Erythroblast (primary cell): Measurements from ENCODE around the gene ATP4A.

Experiments used
- DNase-seq, 2 experiments: peaks; one replicate each; lab custom pipeline; 2025; lab: John Stamatoyannopoulos, UW
- GATA1 ChIP-seq: IDR thresholded peaks from 2 replicates; pipeline ENCODE4 v1.6.1; 2011; ENCODE audit warnings: low read depth, mild to moderate bottlenecking, control low read depth, low read length, moderate library complexity
- POLR2A ChIP-seq: IDR thresholded peaks from 2 replicates; pipeline ENCODE4 v1.6.1; 2011; ENCODE audit warnings: mild to moderate bottlenecking, low read length

Gene ATP4A

DNA sequence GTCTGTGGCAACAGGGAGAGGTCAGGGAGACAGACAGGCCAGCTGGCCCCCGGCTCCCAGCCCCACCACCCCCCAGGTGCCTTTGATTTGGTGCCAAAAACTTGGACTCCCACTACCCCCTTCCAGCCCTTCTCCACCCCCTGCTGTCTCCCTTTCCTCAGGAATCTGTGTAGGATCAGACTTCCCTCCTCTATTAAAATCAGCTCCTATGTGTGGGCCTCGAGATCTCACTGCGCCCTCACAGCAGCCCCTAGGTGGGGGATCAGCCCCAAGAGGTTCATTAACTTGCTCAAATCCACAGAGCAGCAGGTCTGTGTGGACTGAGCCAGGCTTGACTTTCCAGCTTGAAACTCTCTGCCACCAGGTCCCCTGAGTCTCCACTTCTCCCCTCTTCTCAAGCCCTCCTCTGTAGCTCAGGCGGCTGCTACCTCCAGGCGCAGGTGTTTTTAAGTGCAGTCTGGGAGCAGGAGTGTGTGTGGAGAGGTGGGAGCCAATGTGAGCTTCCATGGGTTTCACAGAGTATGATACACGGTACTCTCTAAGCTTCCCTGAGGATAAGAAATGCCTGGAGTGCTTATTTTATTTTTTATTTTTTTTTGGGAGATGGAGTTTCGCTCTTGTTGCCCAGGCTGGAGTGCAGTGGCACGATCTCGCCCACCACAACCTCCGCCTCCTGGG, 28.5 kb downstream of the ATP4A start:
- TF ChIP-seq POLR2A, result no peak
- DNase-seq, result no peak

DNA sequence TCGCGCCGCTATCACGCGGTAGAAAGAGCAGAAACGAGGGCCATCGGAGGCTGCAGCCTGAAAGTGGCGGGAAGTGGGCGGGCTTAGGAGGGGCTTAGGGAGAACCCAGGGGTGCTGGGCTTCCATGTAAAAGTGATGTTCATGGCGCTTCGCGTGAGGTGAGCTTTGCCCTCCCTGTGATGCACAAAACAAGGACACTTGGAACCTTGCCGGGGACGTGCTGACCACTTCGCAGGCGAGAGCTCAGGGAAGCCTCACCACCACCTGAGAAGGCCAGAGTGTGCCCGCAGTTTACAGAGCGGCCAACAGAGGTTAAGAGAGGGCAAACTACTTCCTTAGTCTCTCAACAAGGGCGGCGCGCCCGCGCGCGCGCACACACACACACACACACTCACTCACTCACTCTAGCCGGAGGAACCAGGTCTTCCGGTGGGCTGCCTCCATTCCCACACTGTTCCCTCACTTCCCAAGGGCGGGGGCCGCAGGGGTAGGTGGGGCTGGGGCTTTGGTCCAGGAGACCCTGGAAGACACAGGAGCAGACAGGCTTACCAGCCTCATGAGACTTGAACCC, 29.6 kb downstream of the ATP4A start:
- no peak for DNase-seq
- TF ChIP-seq GATA1, result no peak
- no peak for TF ChIP-seq POLR2A

DNA sequence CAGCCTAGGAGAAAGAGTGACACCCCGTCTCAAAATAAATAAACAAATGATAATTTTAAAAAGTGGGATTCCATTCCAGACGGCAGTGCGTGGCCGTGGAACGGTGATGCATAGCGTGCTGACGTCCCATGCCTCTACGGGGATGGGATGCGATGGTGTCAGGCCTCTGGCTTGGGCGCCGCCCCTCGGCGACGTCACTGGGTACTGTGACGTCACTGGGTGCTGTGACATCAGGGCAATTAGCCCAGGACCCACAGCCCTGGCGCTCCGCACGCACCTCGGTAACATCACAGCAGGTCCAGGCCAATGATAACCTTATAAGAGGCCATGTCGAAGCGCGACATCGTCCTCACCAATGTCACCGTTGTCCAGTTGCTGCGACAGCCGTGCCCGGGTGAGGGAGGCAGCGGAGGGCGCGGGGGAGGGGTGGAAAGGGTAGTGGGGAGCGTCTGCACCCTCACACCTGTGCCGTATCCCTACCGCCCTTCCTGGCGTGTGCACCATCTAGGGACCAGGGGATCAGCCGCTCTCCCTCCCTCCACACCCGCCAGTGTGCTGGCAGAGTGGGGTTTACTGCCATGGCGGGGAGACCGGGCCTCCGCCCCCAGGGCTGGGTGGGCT, 30.1 kb downstream of the ATP4A start, which contains the start of gene GAPDHS:
Gene GAPDHS, plus strand, starts transcription at position 256 of the 621 bp plus-strand sequence. Its CDS starts 72 bp downstream, at position 328.
- DNase-seq, result no peak
- TF ChIP-seq GATA1 (no peak), POLR2A (no peak)

DNA sequence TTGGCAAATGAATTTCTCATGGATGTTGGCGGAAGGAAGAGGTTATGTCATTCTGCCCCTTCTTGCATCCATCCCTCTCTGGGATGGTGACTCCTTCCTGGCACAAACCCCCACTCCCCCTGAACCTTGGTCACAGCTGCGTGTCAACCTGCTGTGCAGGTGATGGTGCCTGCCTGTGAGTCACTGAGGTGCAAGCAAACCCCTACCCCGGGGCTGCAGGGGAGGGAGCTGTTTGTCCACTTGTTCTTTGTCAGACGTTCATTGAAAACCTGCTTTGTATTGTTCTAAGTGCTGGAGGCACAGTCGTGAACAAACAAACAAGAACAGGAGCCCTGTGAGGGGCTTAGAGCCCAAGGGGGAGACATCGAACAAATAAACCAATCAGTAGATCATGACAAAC, 32.2 kb downstream of the ATP4A start:
- DNase-seq, result no peak
- TF ChIP-seq POLR2A (no peak), GATA1 (no peak)

- TF ChIP-seq GATA1 (no peak), POLR2A (no peak)
- no peak for DNase-seq
Observed at GRCh38 chr19:35529241-35530218, 33.9 kb downstream of the ATP4A start.

DNA sequence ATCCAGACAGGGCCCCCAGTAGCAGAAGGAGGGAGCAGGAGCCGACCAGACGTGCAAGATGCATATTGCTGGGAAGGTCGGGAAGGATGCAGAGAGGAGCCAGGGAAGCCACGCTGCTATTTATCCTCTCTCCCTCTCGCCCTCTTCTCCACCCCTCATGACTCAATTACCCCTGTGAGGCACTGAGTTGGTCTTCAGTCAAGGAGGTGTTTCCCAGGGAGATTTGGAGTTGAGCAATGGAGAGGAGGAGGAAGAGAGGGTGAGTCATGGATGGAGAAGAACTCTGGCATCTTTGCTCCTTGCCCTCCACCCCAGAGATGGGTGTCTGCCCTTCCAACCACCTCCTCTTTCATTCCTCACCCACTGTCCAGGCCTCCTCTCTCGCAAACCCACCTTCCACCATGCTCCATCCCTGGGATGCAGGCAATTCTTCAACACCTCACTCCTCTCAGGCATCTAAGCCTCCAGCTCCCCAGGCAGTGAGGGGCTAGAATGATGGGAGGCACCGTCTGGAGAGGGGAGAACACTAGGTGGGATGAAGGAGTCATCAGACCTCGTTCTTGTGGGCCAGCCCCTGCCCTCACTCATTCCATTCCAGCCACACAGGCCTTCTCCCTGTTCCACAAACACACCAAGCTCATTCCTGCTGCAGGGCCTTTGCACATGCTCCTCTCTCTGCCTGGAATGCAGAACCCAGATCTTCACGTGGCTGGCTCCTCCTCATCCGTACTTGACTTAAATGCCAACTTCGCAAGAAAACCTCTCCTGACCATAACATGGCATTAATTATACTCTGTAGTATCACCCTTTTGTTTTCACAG, 35.0 kb downstream of the ATP4A start, which contains the start of gene SBSN:
Gene SBSN, minus strand, starts transcription at position 94 of the 821 bp plus-strand sequence. Its CDS starts 30 bp downstream, at position 64.
- DNase-seq, result no peak

GRCh38 chr19:35525873-35526272, 37.6 kb downstream of the ATP4A start:
- no peak for DNase-seq
- no peak for TF ChIP-seq GATA1
- no peak for TF ChIP-seq POLR2A

More for the DNA sequence above, 35.0 kb downstream of the ATP4A start, which contains the start of gene SBSN:
- TF ChIP-seq POLR2A (no peak), GATA1 (no peak)

DNA sequence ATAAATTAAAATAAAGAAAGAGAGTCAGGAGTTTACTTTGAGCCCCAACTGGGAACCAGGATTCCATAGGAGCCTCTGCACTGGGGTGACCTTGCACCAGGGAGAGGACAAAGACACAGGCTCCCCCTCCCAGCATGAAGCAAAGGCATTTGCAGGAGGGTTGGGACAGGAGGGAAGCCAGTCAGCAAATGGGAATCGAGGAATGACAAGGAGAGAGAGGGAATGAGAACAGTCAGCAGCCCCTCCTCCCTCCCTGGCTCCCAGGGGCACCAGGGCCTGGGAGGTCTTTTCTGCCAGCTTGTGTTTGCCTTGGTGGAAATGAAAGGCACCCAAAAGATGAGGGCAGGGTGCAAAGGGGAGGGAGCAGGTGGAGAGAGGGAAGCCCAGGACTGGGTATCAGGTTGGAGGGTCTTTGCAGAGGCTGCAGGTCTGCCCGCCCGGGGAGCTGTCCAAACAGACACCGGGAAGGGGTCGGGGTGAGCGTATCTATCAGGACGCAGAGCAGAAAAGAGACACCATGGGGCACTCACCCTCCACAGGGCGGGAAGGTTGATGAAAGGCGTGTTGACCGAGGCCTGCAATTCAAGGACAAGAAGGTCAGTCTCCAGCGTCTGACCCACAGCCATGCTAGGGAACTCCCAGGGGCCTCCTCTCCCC, 39.1 kb downstream of the ATP4A start:
- no peak for DNase-seq
- TF ChIP-seq POLR2A, result no peak
- TF ChIP-seq GATA1, result no peak

DNA sequence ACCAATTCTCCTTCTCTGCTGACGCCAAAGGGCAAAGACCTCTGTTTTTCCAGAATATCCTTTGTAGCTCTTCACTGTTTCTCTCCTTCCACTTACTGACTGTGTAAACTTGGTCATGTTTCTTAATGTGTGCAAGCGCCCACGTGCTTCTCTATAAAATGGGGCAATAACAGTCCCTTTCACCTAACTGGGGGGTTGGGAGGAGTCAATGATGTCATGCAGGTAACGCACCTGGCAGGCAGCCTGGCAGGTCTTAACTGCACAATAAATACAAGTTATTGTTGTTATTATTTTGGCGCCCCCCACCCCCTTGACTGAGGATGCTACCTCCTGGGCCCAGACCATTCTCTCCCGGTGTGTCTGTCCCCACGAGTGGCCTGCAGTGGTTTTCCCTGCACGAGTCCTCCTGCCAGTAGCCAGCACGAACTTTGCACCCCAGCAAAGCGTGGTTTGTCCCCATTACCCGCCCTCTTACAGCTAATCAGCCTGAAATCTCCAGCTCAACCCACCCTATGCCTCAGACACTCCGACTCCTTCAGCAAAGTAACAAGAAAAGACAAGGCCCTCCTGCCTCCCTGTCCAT, 40.6 kb downstream of the ATP4A start:
- TF ChIP-seq POLR2A (no peak), GATA1 (no peak)
- no peak for DNase-seq

GRCh38 chr19:35521124-35521743, 42.2 kb downstream of the ATP4A start:
- TF ChIP-seq GATA1 (no peak), POLR2A (no peak)
- DNase-seq, result no peak

DNA sequence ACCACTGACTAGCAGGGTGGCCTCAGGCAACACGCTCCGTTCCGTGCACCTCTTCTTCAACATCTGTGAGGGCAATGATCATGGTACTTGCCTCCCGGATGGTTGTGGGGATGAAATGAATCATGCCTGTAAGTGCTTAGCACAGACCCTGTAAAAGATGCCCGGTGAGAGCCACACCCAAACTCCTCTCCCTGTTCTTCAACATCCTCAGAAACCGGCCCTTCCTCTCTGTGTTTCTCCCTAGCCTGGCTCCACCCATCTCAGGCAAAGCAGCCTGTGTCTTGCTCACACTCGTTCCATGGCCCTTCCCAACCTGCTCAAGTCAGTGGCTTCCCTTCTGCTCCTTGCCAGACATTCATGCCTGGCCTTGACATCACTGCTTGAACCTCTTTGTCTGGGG, 44.2 kb downstream of the ATP4A start:
- TF ChIP-seq POLR2A, result no peak
- TF ChIP-seq GATA1, result no peak
- no peak for DNase-seq
